ENCODE data around the gene MBD3L4.
"Not testable (repeated sequence)": the region's sequence is repeated elsewhere in the genome, so short reads cannot be mapped to it uniquely, and the experiment has no call there.

- not testable (repeated sequence) for TF ChIP-seq CTCF (optimal IDR thresholded peaks at IDR 0.05 in 1 of 3, IDR thresholded peaks at IDR 0.05 in 1 of 3, conservative IDR thresholded peaks at IDR 0.05 in 1 of 3; ENCODE audit: extremely low read depth in 1 of 3, insufficient read depth in 2 of 3, low read length in 3 of 3); EZH2 (IDR thresholded peaks at IDR 0.05; ENCODE audit: low read length)
Observed at GRCh38 chr19:7055679-7056078, 15.7 kb upstream of the MBD3L4 start.

All from keratinocyte (primary cell).